ENCODE results near the gene PDE8B.

DNA sequence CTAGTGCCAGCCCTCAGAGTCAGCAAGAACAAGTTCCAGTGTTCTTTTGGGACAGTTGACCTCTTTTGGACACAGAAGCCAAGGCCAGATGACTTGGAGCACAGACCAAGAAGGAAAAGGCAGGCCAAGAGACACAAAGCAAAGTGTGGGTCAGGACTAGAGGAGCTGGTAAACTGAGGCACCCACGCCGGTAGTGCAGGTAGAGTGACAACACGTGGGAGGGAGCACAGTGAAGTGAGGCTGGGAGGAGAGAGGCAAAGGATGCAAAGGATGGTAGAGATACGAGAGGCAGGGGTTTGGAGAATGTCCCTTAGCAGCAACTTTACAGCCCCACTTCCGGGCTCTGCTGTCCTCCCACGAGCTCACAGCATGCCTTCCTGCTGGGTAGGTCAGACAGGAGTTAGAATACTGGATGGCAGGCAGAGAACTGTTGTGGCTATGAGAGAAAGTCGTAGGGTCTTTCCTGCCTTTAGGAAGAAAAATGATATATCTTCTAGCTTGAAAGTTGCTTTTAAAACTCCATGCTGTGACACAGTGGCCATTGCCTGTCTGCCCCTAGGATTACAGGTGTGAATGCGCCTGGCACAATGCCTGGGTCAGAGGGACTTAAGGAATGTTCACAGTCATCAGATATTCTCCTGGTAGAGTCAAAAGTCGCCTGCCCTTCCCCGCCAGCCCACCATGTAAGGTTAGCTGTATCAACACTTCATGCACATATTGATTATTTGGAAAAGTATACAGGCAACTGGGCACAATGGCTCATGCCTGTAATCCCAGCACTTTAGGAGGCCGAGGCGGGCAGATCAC, 97.9 kb downstream of the PDE8B start:
- TF ChIP-seq, protein P1, sequence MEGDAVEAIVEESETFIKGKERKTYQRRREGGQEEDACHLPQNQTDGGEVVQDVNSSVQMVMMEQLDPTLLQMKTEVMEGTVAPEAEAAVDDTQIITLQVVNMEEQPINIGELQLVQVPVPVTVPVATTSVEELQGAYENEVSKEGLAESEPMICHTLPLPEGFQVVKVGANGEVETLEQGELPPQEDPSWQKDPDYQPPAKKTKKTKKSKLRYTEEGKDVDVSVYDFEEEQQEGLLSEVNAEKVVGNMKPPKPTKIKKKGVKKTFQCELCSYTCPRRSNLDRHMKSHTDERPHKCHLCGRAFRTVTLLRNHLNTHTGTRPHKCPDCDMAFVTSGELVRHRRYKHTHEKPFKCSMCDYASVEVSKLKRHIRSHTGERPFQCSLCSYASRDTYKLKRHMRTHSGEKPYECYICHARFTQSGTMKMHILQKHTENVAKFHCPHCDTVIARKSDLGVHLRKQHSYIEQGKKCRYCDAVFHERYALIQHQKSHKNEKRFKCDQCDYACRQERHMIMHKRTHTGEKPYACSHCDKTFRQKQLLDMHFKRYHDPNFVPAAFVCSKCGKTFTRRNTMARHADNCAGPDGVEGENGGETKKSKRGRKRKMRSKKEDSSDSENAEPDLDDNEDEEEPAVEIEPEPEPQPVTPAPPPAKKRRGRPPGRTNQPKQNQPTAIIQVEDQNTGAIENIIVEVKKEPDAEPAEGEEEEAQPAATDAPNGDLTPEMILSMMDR (IDR thresholded peaks at IDR 0.05), result no peak
- TF ChIP-seq JUND (IDR thresholded peaks at IDR 0.05), result no peak
- TF ChIP-seq EP300 (IDR thresholded peaks at IDR 0.05; ENCODE audit: borderline replicate concordance in 1 of 2, low read depth in 1 of 2, low read length in 1 of 2), result no peak
- TF ChIP-seq, protein P2, sequence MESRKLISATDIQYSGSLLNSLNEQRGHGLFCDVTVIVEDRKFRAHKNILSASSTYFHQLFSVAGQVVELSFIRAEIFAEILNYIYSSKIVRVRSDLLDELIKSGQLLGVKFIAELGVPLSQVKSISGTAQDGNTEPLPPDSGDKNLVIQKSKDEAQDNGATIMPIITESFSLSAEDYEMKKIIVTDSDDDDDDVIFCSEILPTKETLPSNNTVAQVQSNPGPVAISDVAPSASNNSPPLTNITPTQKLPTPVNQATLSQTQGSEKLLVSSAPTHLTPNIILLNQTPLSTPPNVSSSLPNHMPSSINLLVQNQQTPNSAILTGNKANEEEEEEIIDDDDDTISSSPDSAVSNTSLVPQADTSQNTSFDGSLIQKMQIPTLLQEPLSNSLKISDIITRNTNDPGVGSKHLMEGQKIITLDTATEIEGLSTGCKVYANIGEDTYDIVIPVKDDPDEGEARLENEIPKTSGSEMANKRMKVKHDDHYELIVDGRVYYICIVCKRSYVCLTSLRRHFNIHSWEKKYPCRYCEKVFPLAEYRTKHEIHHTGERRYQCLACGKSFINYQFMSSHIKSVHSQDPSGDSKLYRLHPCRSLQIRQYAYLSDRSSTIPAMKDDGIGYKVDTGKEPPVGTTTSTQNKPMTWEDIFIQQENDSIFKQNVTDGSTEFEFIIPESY (IDR thresholded peaks at IDR 0.05; ENCODE audit: borderline replicate concordance, low read depth), result no peak
- no peak for TF ChIP-seq RFX5 (IDR thresholded peaks at IDR 0.05; ENCODE audit: low read length)
- TF ChIP-seq RCOR1 (IDR thresholded peaks at IDR 0.05; ENCODE audit: low read length), result no peak
- TF ChIP-seq, protein P3, sequence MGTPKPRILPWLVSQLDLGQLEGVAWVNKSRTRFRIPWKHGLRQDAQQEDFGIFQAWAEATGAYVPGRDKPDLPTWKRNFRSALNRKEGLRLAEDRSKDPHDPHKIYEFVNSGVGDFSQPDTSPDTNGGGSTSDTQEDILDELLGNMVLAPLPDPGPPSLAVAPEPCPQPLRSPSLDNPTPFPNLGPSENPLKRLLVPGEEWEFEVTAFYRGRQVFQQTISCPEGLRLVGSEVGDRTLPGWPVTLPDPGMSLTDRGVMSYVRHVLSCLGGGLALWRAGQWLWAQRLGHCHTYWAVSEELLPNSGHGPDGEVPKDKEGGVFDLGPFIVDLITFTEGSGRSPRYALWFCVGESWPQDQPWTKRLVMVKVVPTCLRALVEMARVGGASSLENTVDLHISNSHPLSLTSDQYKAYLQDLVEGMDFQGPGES (IDR thresholded peaks at IDR 0.05; ENCODE audit: low read depth, low read length), result no peak

Measured in SK-N-SH (cell line).